GM13977 (cell line): ENCODE measurements around the gene MID2.
"Not testable (repeated sequence)": the region's sequence is repeated elsewhere in the genome, so short reads cannot be mapped to it uniquely, and the experiment has no call there.

ENCODE experiments used
- DNase-seq: peaks from one replicate; pipeline ENCODE4 v3.0.0; 2012; ENCODE audit warnings: low spot score
- in situ Hi-C: fragments of 300-500 bp; cut with MboI; formaldehyde crosslinking; loops from one replicate; pipeline ENCODE4 v1.12.0; 2022; ENCODE audit warnings: low sequenced_read_pairs, low pct_unique_long_range_greater_than_20kb, mixed read lengths, inconsistent platforms; ENCODE audit not compliant: unreplicated experiment
- TF ChIP-seq, protein P1 (sequence below): IDR thresholded peaks from 2 replicates; pipeline ENCODE4 v1.5.1; 2012; ENCODE audit warnings: mild to moderate bottlenecking, control low read depth; ENCODE audit not compliant: insufficient read depth; ENCODE audit errors: extremely low read depth, missing control alignments

Gene MID2

DNA sequence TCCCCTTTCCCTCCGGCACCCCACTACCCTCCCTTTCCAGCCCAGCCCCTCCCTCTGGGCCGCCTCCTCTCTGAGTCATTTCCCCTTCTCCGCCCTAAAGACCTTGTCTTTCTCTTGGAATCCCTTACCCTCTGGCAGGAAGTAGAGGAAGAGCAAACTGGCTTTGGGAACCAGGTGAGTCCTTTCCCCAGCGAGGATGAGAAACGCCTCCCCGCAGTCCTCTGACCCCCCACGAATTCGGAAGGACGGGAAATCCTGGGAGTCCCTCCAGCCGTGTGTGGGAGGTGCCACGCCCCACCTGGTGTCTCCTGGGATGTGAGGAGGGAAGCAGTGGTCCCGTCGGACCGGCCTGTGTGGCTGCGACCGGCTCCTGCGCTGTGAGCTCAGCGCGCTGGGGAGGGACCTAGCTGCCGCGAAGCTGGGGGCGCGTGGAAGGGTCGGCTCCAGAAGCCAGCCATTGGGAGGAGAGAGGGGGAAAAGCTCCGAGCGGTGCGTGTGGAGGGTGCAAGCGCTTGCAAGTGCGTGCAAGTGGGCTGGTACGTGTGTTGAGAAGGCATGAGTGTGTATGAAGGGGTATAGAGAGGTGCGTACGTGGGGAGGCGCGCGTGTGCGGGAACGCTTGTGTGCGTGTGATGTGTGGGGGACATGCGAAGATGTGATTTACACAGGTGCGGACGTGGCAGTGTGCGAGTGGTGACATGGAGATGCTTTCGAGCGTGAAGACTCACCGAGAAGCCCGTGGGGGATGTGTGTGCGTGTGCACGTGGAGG lies 110.2 kb downstream of the MID2 start:
- in situ Hi-C loops = no loop called here
- TF ChIP-seq, protein P1, sequence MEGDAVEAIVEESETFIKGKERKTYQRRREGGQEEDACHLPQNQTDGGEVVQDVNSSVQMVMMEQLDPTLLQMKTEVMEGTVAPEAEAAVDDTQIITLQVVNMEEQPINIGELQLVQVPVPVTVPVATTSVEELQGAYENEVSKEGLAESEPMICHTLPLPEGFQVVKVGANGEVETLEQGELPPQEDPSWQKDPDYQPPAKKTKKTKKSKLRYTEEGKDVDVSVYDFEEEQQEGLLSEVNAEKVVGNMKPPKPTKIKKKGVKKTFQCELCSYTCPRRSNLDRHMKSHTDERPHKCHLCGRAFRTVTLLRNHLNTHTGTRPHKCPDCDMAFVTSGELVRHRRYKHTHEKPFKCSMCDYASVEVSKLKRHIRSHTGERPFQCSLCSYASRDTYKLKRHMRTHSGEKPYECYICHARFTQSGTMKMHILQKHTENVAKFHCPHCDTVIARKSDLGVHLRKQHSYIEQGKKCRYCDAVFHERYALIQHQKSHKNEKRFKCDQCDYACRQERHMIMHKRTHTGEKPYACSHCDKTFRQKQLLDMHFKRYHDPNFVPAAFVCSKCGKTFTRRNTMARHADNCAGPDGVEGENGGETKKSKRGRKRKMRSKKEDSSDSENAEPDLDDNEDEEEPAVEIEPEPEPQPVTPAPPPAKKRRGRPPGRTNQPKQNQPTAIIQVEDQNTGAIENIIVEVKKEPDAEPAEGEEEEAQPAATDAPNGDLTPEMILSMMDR = no peak
- DNase-seq = no peak

DNA sequence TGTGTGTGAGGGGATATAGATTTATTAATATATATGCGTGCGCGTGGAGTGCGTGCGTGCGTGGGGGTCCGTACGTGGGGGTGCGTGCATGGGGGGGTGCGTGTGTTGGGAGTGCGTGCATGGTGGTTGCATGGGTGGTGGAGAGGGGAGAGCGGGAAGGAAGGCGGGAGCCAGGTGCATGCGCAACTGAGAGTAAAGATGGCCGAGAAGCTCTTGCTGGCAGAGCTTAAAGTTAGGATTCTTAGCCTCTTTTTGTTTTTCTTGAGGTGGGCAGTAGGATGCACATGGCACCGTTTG lies 110.7 kb downstream of the MID2 start:
- no peak for DNase-seq
- in situ Hi-C loops = no loop called here
- TF ChIP-seq, protein P1 = no peak

DNA sequence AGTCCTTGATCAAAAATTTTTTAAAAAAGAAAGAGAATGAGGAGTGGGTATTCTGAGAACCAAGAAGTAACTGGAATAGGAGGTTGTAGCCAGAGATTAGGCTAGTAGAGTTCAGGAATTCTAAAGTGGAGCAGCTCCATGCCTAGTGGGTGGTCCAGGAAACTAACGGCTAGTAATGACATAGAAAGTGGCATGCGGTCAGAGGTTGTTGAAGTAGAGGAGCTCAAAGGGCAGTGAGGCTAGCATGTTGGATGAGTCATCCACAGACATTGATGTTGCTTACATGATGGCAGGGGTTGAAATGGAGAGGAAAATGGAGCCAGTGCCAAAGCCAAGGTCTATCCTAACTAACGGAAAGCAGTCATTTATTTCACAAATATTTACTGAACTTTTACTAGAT lies 114.4 kb downstream of the MID2 start:
- DNase-seq = no peak
- TF ChIP-seq, protein P1 = no peak
- in situ Hi-C loops = no loop called here

DNA sequence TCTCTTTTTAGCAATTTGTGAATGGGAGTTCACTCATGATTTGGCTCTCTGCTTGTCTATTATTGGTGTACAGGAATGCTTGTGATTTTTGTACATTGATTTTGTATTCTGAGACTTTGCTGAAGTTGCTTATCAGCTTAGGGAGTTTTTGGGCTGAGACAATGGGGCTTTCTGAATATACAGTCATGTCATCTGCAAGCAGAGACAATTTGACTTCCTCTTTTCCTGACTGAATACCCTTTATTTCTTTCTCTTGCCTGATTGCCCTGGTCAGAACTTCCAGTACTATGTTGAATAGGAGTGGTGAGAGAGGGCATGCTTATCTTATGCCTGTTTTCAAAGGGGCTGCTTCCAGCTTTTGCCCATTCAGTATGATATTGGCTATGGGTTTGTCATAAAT lies 129.7 kb downstream of the MID2 start:
- in situ Hi-C loops, DNase-seq: not testable (repeated sequence)

DNA sequence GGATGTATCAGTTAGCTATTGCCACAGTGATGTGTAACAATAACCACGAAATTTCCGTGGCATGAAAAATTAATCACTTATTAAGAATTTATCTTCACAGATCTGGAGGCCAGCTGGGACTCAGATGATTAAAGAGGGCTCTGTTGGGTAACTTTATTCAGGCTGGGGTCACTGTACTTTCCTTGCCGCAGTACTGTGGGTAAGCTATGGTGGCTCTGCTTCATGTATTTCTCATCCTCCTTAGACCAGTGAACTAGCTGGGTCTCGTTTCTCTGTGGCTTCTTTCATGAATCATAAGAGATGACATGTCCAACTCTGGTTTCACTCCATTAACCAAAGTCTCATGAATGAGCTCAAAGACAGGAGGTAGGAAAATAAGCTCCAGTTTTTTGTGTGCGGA lies 143.0 kb downstream of the MID2 start:
- TF ChIP-seq, protein P1 = no peak
- in situ Hi-C loops = no loop called here
- DNase-seq = no peak

DNA sequence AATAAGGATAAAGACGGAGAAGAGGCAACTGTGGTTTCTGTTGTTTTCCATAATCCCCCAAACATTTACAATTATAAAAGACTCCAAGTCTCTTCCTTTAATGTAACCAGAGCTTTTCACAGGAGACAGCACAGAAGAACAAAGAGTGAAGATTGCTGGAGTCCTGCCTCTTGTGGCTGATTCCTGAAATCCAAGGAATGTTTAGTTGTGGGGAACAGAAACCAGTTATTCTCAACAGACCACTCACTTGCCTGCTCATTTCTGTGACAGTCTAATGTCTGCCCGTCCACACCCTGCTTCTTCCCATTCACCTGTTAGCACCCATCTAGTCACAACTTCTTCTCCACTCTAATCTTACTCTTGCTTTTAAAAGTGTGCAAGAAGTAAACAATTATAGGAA lies 144.4 kb downstream of the MID2 start:
- TF ChIP-seq, protein P1 = no peak
- DNase-seq = no peak
- in situ Hi-C loops = no loop called here

DNA sequence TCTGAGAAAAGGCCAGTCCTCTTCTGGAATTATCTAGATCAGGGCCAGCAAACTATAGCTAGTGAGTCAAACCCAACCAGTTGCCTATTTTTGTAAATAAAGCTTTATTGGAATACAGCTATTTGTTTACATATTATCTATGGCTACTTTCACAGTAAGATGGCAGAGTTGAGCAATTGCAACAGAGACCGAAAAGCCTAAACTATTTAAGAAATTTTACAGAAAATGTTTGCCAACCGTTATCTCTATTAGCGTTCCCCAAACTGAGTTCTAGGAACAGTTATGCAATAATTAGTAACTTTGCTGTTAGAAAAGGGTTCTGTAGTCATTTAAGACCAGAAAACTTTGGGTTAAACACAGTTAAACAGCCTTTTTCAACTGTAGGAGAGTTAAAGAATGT lies 146.0 kb downstream of the MID2 start:
- in situ Hi-C loops = no loop called here
- DNase-seq = no peak
- TF ChIP-seq, protein P1 = no peak
